Osteocyte (in vitro differentiated cells): Measurements from ENCODE around the gene SLC16A12. TPM values are rescaled to one million over a fixed set of nuclear protein-coding genes. Genes with fewer than 3 reads are reported as not detected.

Source experiments
- DNase-seq: peaks from one replicate; pipeline ENCODE4 v3.0.0; 2021; ENCODE audit warnings: mixed read lengths; ENCODE audit not compliant: unreplicated experiment; ENCODE audit errors: extremely low spot score
- H3K27ac Mint-ChIP-seq: one replicate; pipeline ENCODE4 v1.8.0; 2021; ENCODE audit warnings: mild to moderate bottlenecking, mixed read lengths; ENCODE audit not compliant: unreplicated experiment
- H3K27me3 Mint-ChIP-seq: one replicate; pipeline ENCODE4 v1.8.0; 2021; ENCODE audit warnings: mixed read lengths; ENCODE audit not compliant: unreplicated experiment
- H3K36me3 Mint-ChIP-seq: one replicate; pipeline ENCODE4 v1.8.0; 2021; ENCODE audit warnings: mixed read lengths; ENCODE audit not compliant: unreplicated experiment
- H3K4me1 Mint-ChIP-seq: one replicate; pipeline ENCODE4 v1.8.0; 2021; ENCODE audit warnings: mixed read lengths; ENCODE audit not compliant: unreplicated experiment
- H3K4me3 Mint-ChIP-seq: one replicate; pipeline ENCODE4 v1.8.0; 2021; ENCODE audit warnings: mild to moderate bottlenecking, moderate library complexity, mixed read lengths; ENCODE audit not compliant: unreplicated experiment
- H3K9me3 Mint-ChIP-seq: one replicate; pipeline ENCODE4 v1.8.0; 2021; ENCODE audit warnings: mixed read lengths; ENCODE audit not compliant: unreplicated experiment
- total RNA-seq: library from RNA; stranded (reverse); gene quantifications from 2 replicates; pipeline ENCODE4 v1.2.1, GENCODE V29; 2021
- TF ChIP-seq, protein P1 (sequence below): fragments of 200-600 bp; sonication (generic); IDR thresholded peaks from 2 replicates; pipeline ENCODE4 v1.5.0; 2021; ENCODE audit warnings: antibody characterized with exemption, mild to moderate bottlenecking, moderate library complexity

Gene SLC16A12
- total RNA-seq, 1 donor from 2014 or later: 8.4 TPM

GRCh38 chr10:89565180-89565579 lies 29.8 kb upstream of the SLC16A12 start:
- H3K9me3 Mint-ChIP-seq: no peaks in the 10 kb centered on the region
- no peaks in the 10 kb centered on the region for H3K27me3 Mint-ChIP-seq
- no peaks in the 10 kb centered on the region for H3K36me3 Mint-ChIP-seq
- no peak overlapping the region for H3K27ac Mint-ChIP-seq
- peaks cover 19% of the 10 kb centered on the region for H3K4me1 Mint-ChIP-seq
- no peak overlapping the region for H3K4me3 Mint-ChIP-seq
- DNase-seq: no peak
- TF ChIP-seq, protein P1, sequence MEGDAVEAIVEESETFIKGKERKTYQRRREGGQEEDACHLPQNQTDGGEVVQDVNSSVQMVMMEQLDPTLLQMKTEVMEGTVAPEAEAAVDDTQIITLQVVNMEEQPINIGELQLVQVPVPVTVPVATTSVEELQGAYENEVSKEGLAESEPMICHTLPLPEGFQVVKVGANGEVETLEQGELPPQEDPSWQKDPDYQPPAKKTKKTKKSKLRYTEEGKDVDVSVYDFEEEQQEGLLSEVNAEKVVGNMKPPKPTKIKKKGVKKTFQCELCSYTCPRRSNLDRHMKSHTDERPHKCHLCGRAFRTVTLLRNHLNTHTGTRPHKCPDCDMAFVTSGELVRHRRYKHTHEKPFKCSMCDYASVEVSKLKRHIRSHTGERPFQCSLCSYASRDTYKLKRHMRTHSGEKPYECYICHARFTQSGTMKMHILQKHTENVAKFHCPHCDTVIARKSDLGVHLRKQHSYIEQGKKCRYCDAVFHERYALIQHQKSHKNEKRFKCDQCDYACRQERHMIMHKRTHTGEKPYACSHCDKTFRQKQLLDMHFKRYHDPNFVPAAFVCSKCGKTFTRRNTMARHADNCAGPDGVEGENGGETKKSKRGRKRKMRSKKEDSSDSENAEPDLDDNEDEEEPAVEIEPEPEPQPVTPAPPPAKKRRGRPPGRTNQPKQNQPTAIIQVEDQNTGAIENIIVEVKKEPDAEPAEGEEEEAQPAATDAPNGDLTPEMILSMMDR: no peak

DNA sequence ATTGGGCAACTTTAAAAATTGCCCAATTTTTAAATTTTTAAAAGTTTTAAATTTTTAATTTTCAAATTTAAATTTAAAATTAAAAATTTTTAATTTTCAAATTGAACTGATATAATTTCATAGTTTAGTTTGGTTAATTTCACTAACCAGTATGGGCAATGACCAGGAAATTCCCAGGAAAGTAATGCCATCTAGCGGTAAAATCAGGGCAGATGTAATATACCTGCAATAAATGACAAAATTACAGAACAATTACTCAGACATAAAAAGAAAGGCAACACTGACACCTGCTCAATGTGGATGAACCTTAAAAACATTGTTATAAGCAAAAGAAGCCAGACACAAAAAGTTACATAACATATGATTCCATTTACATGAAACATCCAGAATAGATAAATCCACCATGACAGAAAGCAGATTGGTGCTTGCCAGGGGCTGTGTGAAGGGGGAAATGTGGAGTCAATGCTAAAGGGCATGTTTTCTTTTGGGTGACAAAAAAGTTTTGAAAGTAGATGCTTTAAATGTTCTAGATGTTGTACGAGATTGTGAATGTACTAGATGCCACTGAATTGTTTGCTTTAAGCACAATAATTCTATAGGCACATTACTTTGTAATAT lies 28.6 kb upstream of the SLC16A12 start:
- Mint-ChIP-seq H3K27me3 (no peaks in the 10 kb centered on the region), H3K4me3 (no peak overlapping the region), H3K9me3 (no peaks in the 10 kb centered on the region), H3K36me3 (no peaks in the 10 kb centered on the region), H3K4me1 (peaks cover 19% of the 10 kb centered on the region), H3K27ac (no peak overlapping the region)
- TF ChIP-seq, protein P1: peak; percentile 85
- no peak for DNase-seq

DNA sequence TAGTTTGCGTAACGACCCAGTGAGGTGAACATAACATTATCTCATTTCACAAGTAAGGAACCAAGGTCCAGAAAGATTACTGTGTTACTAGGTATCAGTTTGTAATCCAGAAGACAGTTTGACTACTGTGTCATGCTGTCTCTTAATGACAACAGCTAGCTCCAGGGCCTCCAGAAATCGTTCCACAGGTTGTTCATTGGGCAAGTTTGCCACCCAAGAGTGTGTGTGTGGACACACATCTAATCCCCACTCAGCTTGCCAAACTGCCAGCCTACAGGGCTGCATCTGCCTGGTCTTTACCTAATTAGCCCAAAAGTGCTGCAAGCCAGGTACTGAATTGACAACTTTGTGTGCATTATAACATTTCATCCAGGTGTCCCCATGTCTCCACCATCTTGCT lies 27.9 kb upstream of the SLC16A12 start:
- TF ChIP-seq, protein P1: no peak
- Mint-ChIP-seq H3K27ac (no peak overlapping the region), H3K27me3 (no peaks in the 10 kb centered on the region), H3K36me3 (no peaks in the 10 kb centered on the region), H3K4me3 (no peak overlapping the region), H3K4me1 (peaks cover 18% of the 10 kb centered on the region), H3K9me3 (no peaks in the 10 kb centered on the region)
- DNase-seq: no peak

DNA sequence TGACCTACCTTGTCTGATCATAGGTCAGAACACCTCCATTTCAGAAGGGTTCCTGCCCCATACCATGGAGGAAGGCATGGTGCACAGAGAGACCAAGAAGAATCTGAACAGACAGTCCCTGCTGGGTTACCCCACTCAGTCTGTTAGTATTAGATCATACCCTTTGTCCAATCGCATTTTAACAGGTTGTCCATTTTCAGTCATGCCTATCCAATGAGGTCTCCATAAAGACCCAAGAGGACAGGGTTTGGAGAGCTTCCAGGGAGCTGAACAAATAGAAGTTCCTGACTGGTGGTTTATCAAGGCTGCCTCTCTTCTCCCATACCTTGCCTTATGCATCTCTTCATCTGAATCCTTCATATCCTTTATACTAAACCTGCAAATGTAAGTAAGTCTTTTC lies 21.2 kb upstream of the SLC16A12 start:
- Mint-ChIP-seq H3K9me3 (no peaks in the 10 kb centered on the region), H3K27me3 (no peaks in the 10 kb centered on the region), H3K4me1 (peaks cover 14% of the 10 kb centered on the region), H3K27ac (no peak overlapping the region), H3K36me3 (no peaks in the 10 kb centered on the region), H3K4me3 (no peak overlapping the region)
- no peak for DNase-seq
- TF ChIP-seq, protein P1: no peak

DNA sequence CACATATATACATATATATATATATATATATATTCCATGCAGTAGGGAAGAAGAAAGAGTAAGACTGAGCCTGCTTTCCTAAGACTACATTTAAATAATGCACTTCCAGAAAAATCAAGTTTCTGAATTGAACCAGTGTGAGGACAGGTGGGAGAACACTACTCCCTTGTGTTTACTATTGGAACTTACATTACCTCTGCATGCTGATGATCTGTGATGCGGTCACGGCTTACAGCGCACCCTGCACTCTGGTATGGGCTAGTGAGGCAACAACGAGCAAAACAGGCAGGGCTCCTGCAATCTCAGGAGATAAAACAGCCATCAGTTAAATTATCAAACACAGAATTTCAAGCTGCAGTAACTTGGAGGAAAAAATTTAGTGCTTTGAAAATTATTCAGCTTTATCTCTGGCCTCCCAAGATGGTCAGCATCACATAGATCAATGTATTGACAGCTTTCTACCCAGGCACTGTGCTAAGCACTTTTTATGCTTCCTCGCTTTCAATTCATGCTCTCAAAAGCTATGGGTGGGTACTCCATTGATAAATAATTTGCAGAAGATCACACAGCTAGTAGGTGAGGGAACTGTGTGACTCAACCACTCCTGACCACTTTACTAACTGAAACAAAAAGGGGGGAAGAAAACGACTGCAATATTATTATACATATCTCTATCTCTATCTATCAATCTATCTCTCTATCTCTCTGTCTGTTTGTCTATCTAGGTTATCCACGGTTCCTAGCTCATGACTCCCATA lies 20.5 kb upstream of the SLC16A12 start:
- peaks cover 15% of the 10 kb centered on the region for H3K4me1 Mint-ChIP-seq
- H3K27me3 Mint-ChIP-seq: no peaks in the 10 kb centered on the region
- TF ChIP-seq, protein P1: peak; percentile 28
- H3K27ac Mint-ChIP-seq: no peak overlapping the region
- no peaks in the 10 kb centered on the region for H3K9me3 Mint-ChIP-seq
- DNase-seq: no peak
- H3K36me3 Mint-ChIP-seq: no peaks in the 10 kb centered on the region
- H3K4me3 Mint-ChIP-seq: no peak overlapping the region
